SK-N-SH (cell line): ENCODE data around the gene RBM33. TPM values are rescaled to one million over a fixed set of nuclear protein-coding genes. Genes with fewer than 3 reads are reported as not detected.

Experiments
- CTCF ChIA-PET: fragments of 300-600, 350-600 bp; formaldehyde crosslinking; extraction: SDS; loops from one replicate; lab custom pipeline; 2021; lab: Yijun Ruan, JAX
- POLR2A ChIA-PET: fragments of 350-600 bp; sonication (Branson Sonifier 250); formaldehyde crosslinking; extraction: SDS; loops from one replicate; lab custom pipeline; 2020; ENCODE audit warnings: antibody characterized with exemption, inconsistent platforms; lab: Yijun Ruan, JAX
- DNase-seq: peaks from one replicate; pipeline ENCODE4 v3.0.0; 2012
- H2AFZ ChIP-seq: fragments of 200-600 bp; sonication (generic); 2 replicates; pipeline ENCODE4 v1.8.1; 2016; ENCODE audit warnings: antibody characterized with exemption, mild to moderate bottlenecking, low read depth
- H3F3A ChIP-seq: fragments of 200-600 bp; sonication (generic); replicated peaks from 2 replicates; pipeline ENCODE3; 2016; ENCODE audit warnings: antibody characterized with exemption, mild to moderate bottlenecking; ENCODE audit not compliant: insufficient read depth
- H3K27ac ChIP-seq, 2 experiments: fragments of 200-500 bp in 1 of 2; fragments of 200-600 bp in 1 of 2; sonication (Bioruptor generic) in 1 of 2; sonication (generic), shearing (Covaris generic) in 1 of 2; 2 replicates each; pipeline versions ENCODE4 v1.5.1 to v1.6.1; 2014 to 2016; ENCODE audit warnings: low read depth in 2 of 2, inconsistent platforms in 1 of 2, low read length in 1 of 2, mild to moderate bottlenecking in 1 of 2, mixed read lengths in 1 of 2
- H3K27me3 ChIP-seq: fragments of 200-600 bp; sonication (generic), shearing (Covaris generic); 2 replicates; pipeline ENCODE4 v1.6.1; 2016; ENCODE audit warnings: mixed run types; ENCODE audit not compliant: insufficient read depth
- H3K36me3 ChIP-seq, 2 experiments: fragments of 200-500 bp in 1 of 2; fragments of 200-600 bp in 1 of 2; sonication (Bioruptor generic) in 1 of 2; sonication (generic) in 1 of 2; replicated peaks in 1 of 2; 2 replicates each; pipeline versions ENCODE3 to v1.5.1; 2014 to 2016; ENCODE audit warnings: low read length in 1 of 2, mild to moderate bottlenecking in 1 of 2; ENCODE audit not compliant: insufficient read depth in 2 of 2, control insufficient read depth in 1 of 2
- H3K4me1 ChIP-seq, 2 experiments: fragments of 200-500 bp in 1 of 2; fragments of 200-600 bp in 1 of 2; sonication (Bioruptor generic) in 1 of 2; sonication (generic), shearing (Covaris generic) in 1 of 2; 2 replicates each; pipeline versions ENCODE4 v1.5.1 to v1.6.1; 2014 to 2016; ENCODE audit warnings: low read depth in 1 of 2, low read length in 1 of 2, mixed run types in 1 of 2; ENCODE audit not compliant: insufficient read depth in 2 of 2, control insufficient read depth in 1 of 2
- H3K4me2 ChIP-seq: fragments of 200-600 bp; sonication (generic), shearing (Covaris generic); 2 replicates; pipeline ENCODE4 v1.6.1; 2017; ENCODE audit warnings: mixed run types
- H3K4me3 ChIP-seq, 2 experiments: fragments of 200-500 bp in 1 of 2; fragments of 200-600 bp in 1 of 2; sonication (Bioruptor generic) in 1 of 2; sonication (generic), shearing (Covaris generic) in 1 of 2; 2 replicates each; pipeline versions ENCODE4 v1.5.1 to v1.8.1; 2014 to 2016; ENCODE audit warnings: low read depth in 2 of 2, inconsistent platforms in 1 of 2, low read length in 1 of 2, mild to moderate bottlenecking in 1 of 2, mixed read lengths in 1 of 2, moderate library complexity in 1 of 2
- H3K79me2 ChIP-seq: fragments of 200-600 bp; sonication (generic); 2 replicates; pipeline ENCODE4 v1.8.1; 2017; ENCODE audit warnings: mild to moderate bottlenecking; ENCODE audit not compliant: insufficient read depth
- H3K9ac ChIP-seq: fragments of 200-600 bp; sonication (generic); 2 replicates; pipeline ENCODE4 v1.6.1; 2017; ENCODE audit warnings: mixed run types
- H3K9me2 ChIP-seq: fragments of 200-600 bp; sonication (generic); 2 replicates; pipeline ENCODE4 v1.6.1; 2017; ENCODE audit warnings: mixed run types
- H3K9me3 ChIP-seq: fragments of 200-600 bp; sonication (generic); 2 replicates; pipeline ENCODE4 v1.6.1; 2017; ENCODE audit warnings: mixed run types, mild to moderate bottlenecking, moderate library complexity
- H4K20me1 ChIP-seq: fragments of 200-600 bp; sonication (generic); 2 replicates; pipeline ENCODE4 v1.6.1; 2017; ENCODE audit warnings: mild to moderate bottlenecking, mixed run types; ENCODE audit not compliant: insufficient read depth
- CHD2 ChIP-seq: fragments of 150-350 bp; IDR thresholded peaks from 2 replicates; pipeline ENCODE4 v1.6.1; 2018; ENCODE audit warnings: low read length; ENCODE audit not compliant: partially characterized antibody
- ELF1 ChIP-seq: IDR thresholded peaks from 2 replicates; pipeline ENCODE4 v1.4.0; 2012
- EP300 ChIP-seq, 2 experiments: IDR thresholded peaks; 2 replicates each; pipeline versions ENCODE4 v1.4.0 to v1.6.1; 2012; ENCODE audit warnings: borderline replicate concordance in 1 of 2, low read depth in 1 of 2, low read length in 1 of 2
- FOSL2 ChIP-seq: IDR thresholded peaks from 2 replicates; pipeline ENCODE4 v1.4.0; 2012; ENCODE audit warnings: low read depth, mild to moderate bottlenecking, moderate library complexity, borderline replicate concordance
- FOXJ3 ChIP-seq: sonication (generic); formaldehyde crosslinking; IDR thresholded peaks from 2 replicates; pipeline ENCODE4 v1.5.1; 2020; ENCODE audit warnings: mild to moderate bottlenecking, missing genetic modification reagents
- FOXM1 ChIP-seq: IDR thresholded peaks from 2 replicates; pipeline ENCODE4 v1.4.0; 2012; ENCODE audit warnings: low read depth, mild to moderate bottlenecking
- GATA2 ChIP-seq: sonication (generic); formaldehyde crosslinking; IDR thresholded peaks from 2 replicates; pipeline ENCODE4 v1.5.0; 2020; ENCODE audit warnings: mild to moderate bottlenecking, missing genetic modification reagents
- IRF3 ChIP-seq: fragments of 150-350 bp; IDR thresholded peaks from 2 replicates; pipeline ENCODE4 v1.6.1; 2016; ENCODE audit warnings: mild to moderate bottlenecking, low read depth, low read length
- NRF1 ChIP-seq: IDR thresholded peaks from 2 replicates; pipeline ENCODE4 v1.6.1; 2012; ENCODE audit warnings: low read depth, mild to moderate bottlenecking, low read length
- POLR2AphosphoS5 ChIP-seq: IDR thresholded peaks from 2 replicates; pipeline ENCODE4 v1.6.1; 2012; ENCODE audit warnings: low read depth, low read length
- REST ChIP-seq: IDR thresholded peaks from 2 replicates; pipeline ENCODE4 v1.6.1; 2012; ENCODE audit warnings: mild to moderate bottlenecking, low read depth, low read length, moderate library complexity
- USF1 ChIP-seq: IDR thresholded peaks from 2 replicates; pipeline ENCODE4 v1.4.0; 2012; ENCODE audit warnings: low read depth, borderline replicate concordance
- WGBS: methylation state at CpG from one replicate; pipeline ENCODE4 v1.1.6; 2017; ENCODE audit warnings: low lambda C conversion rate; 5-methylcytosine and 5-hydroxymethylcytosine counted together
- polyA plus RNA-seq, 3 experiments: library from polyadenylated mRNA; depleted of rRNA; stranded (reverse); fragments of >200 nt; gene quantifications; 2 replicates each; pipeline ENCODE4 v1.2.3, GENCODE V29; 2012

RBM33 gene
- polyA plus RNA-seq, 1 of the 3 experiments (the other 2 are of a cell fraction): 13.8 TPM

- Histone ChIP-seq H3K27me3 (no peaks in the 10 kb centered on the region), H2AFZ (no peak overlapping the region), H3K4me1 (peaks cover 0 to 2% of the 10 kb centered on the region in 2 experiments; a peak in 1 of 4 replicates), H3K9ac (no peak overlapping the region), H3K9me2 (no peaks in the 10 kb centered on the region), H3K4me3 (no peak overlapping the region)
- POLR2A ChIA-PET: no interaction called here
- TF ChIP-seq USF1 (no peak), FOSL2 (no peak), IRF3 (no peak), NRF1 (no peak), FOXM1 (no peak), POLR2AphosphoS5 (no peak), REST (no peak)
- TF ChIP-seq, all 33 proteins: peak for 0
- H3K4me2 ChIP-seq: no peak overlapping the region
- no peaks in the 10 kb centered on the region for H3K9me3 ChIP-seq
- H3K27ac ChIP-seq: no peak overlapping the region
- no peaks in the 10 kb centered on the region for H3F3A ChIP-seq
- peaks cover 42% of the 10 kb centered on the region for H4K20me1 ChIP-seq
- DNase-seq: no peak
- 93% methylated on average over 9 of the region's 9 CpGs for WGBS
- H3K36me3 ChIP-seq: peaks cover 73 to 93% of the 10 kb centered on the region in 2 experiments
- H3K79me2 ChIP-seq: peaks cover 36% of the 10 kb centered on the region
- CTCF ChIA-PET: interaction anchor here (1.1 to 31.7 kb wide), 3 partner anchors 10 to 147 kb away, joined by 3 to 470 read pairs (median 16); no protein-coding TSS in a partner anchor
Observed at GRCh38 chr7:155745737-155746136, 101.3 kb downstream of the RBM33 start.

- Histone ChIP-seq H3K9ac (no peak overlapping the region), H3K4me2 (no peak overlapping the region), H3K27me3 (no peaks in the 10 kb centered on the region), H3K27ac (no peak overlapping the region), H3K9me3 (no peaks in the 10 kb centered on the region), H3K4me1 (peaks cover 0 to 2% of the 10 kb centered on the region in 2 experiments; a peak in 1 of 4 replicates), H3K4me3 (no peak overlapping the region), H3F3A (no peaks in the 10 kb centered on the region), H4K20me1 (peaks cover 46% of the 10 kb centered on the region), H3K9me2 (no peaks in the 10 kb centered on the region), H2AFZ (no peak overlapping the region), H3K36me3 (peaks cover 68 to 91% of the 10 kb centered on the region in 2 experiments), H3K79me2 (peaks cover 40% of the 10 kb centered on the region)
- 89% methylated on average over 2 of the region's 2 CpGs for WGBS
- CTCF ChIA-PET: interaction anchor here (1.1 to 31.7 kb wide), 5 partner anchors 10 to 366 kb away, joined by 3 to 470 read pairs (median 6); no protein-coding TSS in a partner anchor
- POLR2A ChIA-PET: no interaction called here
- no peak for DNase-seq
- TF ChIP-seq GATA2 (no peak), ELF1 (no peak), FOXJ3 (CRISPR knock-in tag) (no peak), CHD2 (no peak), EP300 (IDR thresholded peaks at IDR 0.05; ENCODE audit: borderline replicate concordance in 1 of 2, low read depth in 1 of 2, low read length in 1 of 2) (no peak)
Observed at GRCh38 chr7:155746188-155746587, 101.7 kb downstream of the RBM33 start.
